ENCODE measurements around the gene SPTBN4.

GRCh38 chr19:40511487-40511886, 44.7 kb downstream of the SPTBN4 start:
- TF ChIP-seq CTCF (IDR thresholded peaks at IDR 0.05) (no peak), POLR2A (IDR thresholded peaks at IDR 0.05) (no peak)

All from ovary (tissue), 3 donors.